Peyer's patch (tissue), 4 donors: ENCODE data around the gene ITGAE. TPM values are rescaled to one million over a fixed set of nuclear protein-coding genes. Genes with fewer than 3 reads are reported as not detected.
A peak's percentile ranks its signal among the peaks of the same experiment; 100 is the strongest.
"Not testable (repeated sequence)": the region's sequence is repeated elsewhere in the genome, so short reads cannot be mapped to it uniquely, and the experiment has no call there.

ENCODE experiments used
- DNase-seq, 3 donors: peaks; one replicate each; pipeline ENCODE4 v3.0.0-alpha.2; 2017 to 2019
- H3K27ac ChIP-seq, 4 donors: fragments of 200-600 bp; sonication (generic); one replicate each; pipeline ENCODE4 v1.5.1; 2016 to 2019
- H3K27me3 ChIP-seq, 2 donors: fragments of 200-600 bp; sonication (generic); one replicate each; pipeline ENCODE4 v1.5.1; 2019
- H3K36me3 ChIP-seq, 3 donors: fragments of 200-600 bp; sonication (generic); one replicate each; pipeline ENCODE4 v1.5.1; 2016 to 2019
- H3K4me1 ChIP-seq, 4 donors: fragments of 200-600 bp; sonication (generic); one replicate each; pipeline ENCODE4 v1.5.1; 2016 to 2019
- H3K4me3 ChIP-seq, 4 donors: fragments of 200-600 bp; sonication (generic); 1 replicate in 3 of 4; 2 replicates in 1 of 4; pipeline ENCODE4 v1.5.1; 2016 to 2019; ENCODE audit warnings: mild to moderate bottlenecking in 1 of 4
- H3K9me3 ChIP-seq, 4 donors: fragments of 200-600 bp; sonication (generic); one replicate each; pipeline ENCODE4 v1.5.1; 2016 to 2019; ENCODE audit warnings: mild to moderate bottlenecking in 1 of 4
- CTCF ChIP-seq, 6 experiments: fragments of 450-650 bp in 4 of 6; fragments of 200-600 bp in 2 of 6; sonication (generic) in 1 of 6; IDR thresholded peaks; one replicate each; pipeline ENCODE4 v1.5.1; 2017 to 2019; ENCODE audit warnings: antibody characterized with exemption in 6 of 6, mild to moderate bottlenecking in 3 of 6, moderate library complexity in 1 of 6
- POLR2A ChIP-seq, 2 donors: fragments of 450-650 bp; IDR thresholded peaks; one replicate each; pipeline ENCODE4 v1.5.1; 2017; ENCODE audit warnings: antibody characterized with exemption in 2 of 2, mild to moderate bottlenecking in 2 of 2, moderate library complexity in 2 of 2
- total RNA-seq, 4 donors: library from RNA; depleted of rRNA; stranded (reverse); fragments of >200 nt; gene quantifications; one replicate each; pipeline ENCODE4 v1.1.0, GENCODE V29; 2016

The ITGAE gene
- total RNA-seq, 4 donors from 2014 or later = 14.9 to 41.8 (median 31.5) TPM

GRCh38 chr17:3796822-3797170, 4.2 kb downstream of the ITGAE start:
- Histone ChIP-seq H3K27ac (peak overlapping the region in 1 of 4 donors; percentile 72), H3K27me3 (no peaks in the 10 kb centered on the region), H3K36me3 (no peaks in the 10 kb centered on the region), H3K4me1 (peaks cover 0 to 9% (median 0%) of the 10 kb centered on the region in 4 donors), H3K4me3 (no peak overlapping the region), H3K9me3 (no peaks in the 10 kb centered on the region)
- no peak for TF ChIP-seq POLR2A (IDR thresholded peaks at IDR 0.05)
- no peak for TF ChIP-seq CTCF (IDR thresholded peaks at IDR 0.05)
- peak; percentile 51 to 63 (median 61) for DNase-seq

- H3K9me3 ChIP-seq = no peaks in the 10 kb centered on the region
- no peaks in the 10 kb centered on the region for H3K36me3 ChIP-seq
- no peak overlapping the region for H3K4me3 ChIP-seq
- TF ChIP-seq POLR2A (IDR thresholded peaks at IDR 0.05) = no peak
- peak; percentile 55 to 91 (median 85) for DNase-seq
- H3K27me3 ChIP-seq = no peaks in the 10 kb centered on the region
- H3K4me1 ChIP-seq = peaks cover 0 to 9% (median 0%) of the 10 kb centered on the region in 4 donors
- peak overlapping the region in 1 of 4 donors; percentile 72 for H3K27ac ChIP-seq
These were observed 4.7 kb downstream of the ITGAE start for GRCh38 chr17:3796110-3796821.

GRCh38 chr17:3795390-3796102, 5.4 kb downstream of the ITGAE start:
- no peak for TF ChIP-seq CTCF (IDR thresholded peaks at IDR 0.05)
- no peak for TF ChIP-seq POLR2A (IDR thresholded peaks at IDR 0.05)
- Histone ChIP-seq H3K27ac (peak overlapping the region; percentile 20 to 72 (median 62)), H3K27me3 (no peaks in the 10 kb centered on the region), H3K4me3 (no peak overlapping the region), H3K9me3 (no peaks in the 10 kb centered on the region), H3K4me1 (peaks cover 0 to 9% (median 0%) of the 10 kb centered on the region in 4 donors), H3K36me3 (no peaks in the 10 kb centered on the region)
- DNase-seq = peak in 2 of 3 donors; percentile 44 to 47

GRCh38 chr17:3794557-3795389, 6.2 kb downstream of the ITGAE start:
- Histone ChIP-seq H3K9me3 (no peaks in the 10 kb centered on the region), H3K27ac (peak overlapping the region; percentile 20 to 72 (median 62)), H3K36me3 (no peaks in the 10 kb centered on the region), H3K4me3 (no peak overlapping the region), H3K27me3 (no peaks in the 10 kb centered on the region), H3K4me1 (peaks cover 0 to 9% (median 0%) of the 10 kb centered on the region in 4 donors)
- no peak for TF ChIP-seq CTCF (IDR thresholded peaks at IDR 0.05)
- no peak for TF ChIP-seq POLR2A (IDR thresholded peaks at IDR 0.05)
- peak in 2 of 3 donors; percentile 47 to 55 for DNase-seq

- not testable (repeated sequence) for DNase-seq, H3K4me3 ChIP-seq, H3K4me1 ChIP-seq, H3K27me3 ChIP-seq, H3K36me3 ChIP-seq, H3K9me3 ChIP-seq
- H3K27ac ChIP-seq = peak overlapping the region in 1 of 4 donors; percentile 71
These were observed 6.8 kb downstream of the ITGAE start for GRCh38 chr17:3794152-3794551.

GRCh38 chr17:3793258-3793657, 7.7 kb downstream of the ITGAE start:
- not testable (repeated sequence) for H3K27me3 ChIP-seq, H3K4me1 ChIP-seq, H3K4me3 ChIP-seq, H3K9me3 ChIP-seq, H3K36me3 ChIP-seq, DNase-seq, H3K27ac ChIP-seq

- Histone ChIP-seq H3K27me3 (no peaks in the 10 kb centered on the region), H3K4me3 (no peak overlapping the region), H3K4me1 (peaks cover 0 to 9% (median 0%) of the 10 kb centered on the region in 4 donors), H3K9me3 (no peaks in the 10 kb centered on the region), H3K27ac (no peak overlapping the region), H3K36me3 (no peaks in the 10 kb centered on the region)
- TF ChIP-seq CTCF (IDR thresholded peaks at IDR 0.05) (no peak), POLR2A (IDR thresholded peaks at IDR 0.05) (no peak)
- DNase-seq = no peak
These were observed 8.5 kb downstream of the ITGAE start for GRCh38 chr17:3792481-3792880.
